Activated CD4-positive, alpha-beta T cell treated with anti-CD3 and anti-CD28 coated beads, Interleukin-2, amount 10 ng/mL, durations not matched to agents 24 days and 14 days (primary cell): Measurements from ENCODE around the gene ITK. TPM values are rescaled to one million over a fixed set of nuclear protein-coding genes. Genes with fewer than 3 reads are reported as not detected.

Experiments used
- total RNA-seq: library from RNA; stranded (reverse); gene quantifications from 2 replicates; pipeline ENCODE4 v1.2.3, GENCODE V29; 2022

ITK gene
- total RNA-seq, 1 donor from 2014 or later: 230 TPM

Other genes starting within 250 kb of the ITK start
- 13.9 and 15.1 TPM in 2 replicates for gene TIMD4, start 217.6 kb upstream of the ITK start, total RNA-seq
- 1.6 and 2.2 TPM in 2 replicates for gene HAVCR1, start 121.7 kb upstream of the ITK start, total RNA-seq
- gene HAVCR2, start 71.8 kb upstream of the ITK start, total RNA-seq: 70.0 and 73.1 TPM in 2 replicates
- 13.2 and 14.6 TPM in 2 replicates for gene MED7, start 38.0 kb upstream of the ITK start, total RNA-seq
- gene GARIN3, start 14.6 kb upstream of the ITK start, total RNA-seq: 0.19 and 0.36 TPM in 2 replicates
- 180 and 193 TPM in 2 replicates for gene CYFIP2, start 85.3 kb downstream of the ITK start, total RNA-seq